Measurements from ENCODE around the gene MYBPH. TPM values are rescaled to one million over a fixed set of nuclear protein-coding genes. Genes with fewer than 3 reads are reported as not detected.

MYBPH gene
- total RNA-seq, 1 experiment from 2014 or later, result not detected

DNA sequence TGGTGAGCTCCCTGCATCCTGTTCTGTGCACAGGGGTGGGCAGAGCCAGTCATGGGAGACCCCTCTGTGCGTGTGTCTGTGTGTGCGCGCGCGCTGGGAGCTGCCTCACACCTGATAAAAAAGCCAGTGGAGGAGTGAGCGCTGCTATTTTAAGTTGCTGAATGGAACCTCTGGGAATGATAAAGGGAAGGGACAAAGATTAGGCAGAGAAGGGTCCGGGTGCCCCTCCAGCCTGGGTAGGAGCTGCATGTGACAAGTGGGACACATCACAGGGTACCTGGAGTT, 47.3 kb downstream of the MYBPH start:
- Mint-ChIP-seq H3K36me3 (ENCODE audit: insufficient read depth, unreplicated experiment) (no peaks in the 10 kb centered on the region), H3K9me3 (ENCODE audit: unreplicated experiment) (no peaks in the 10 kb centered on the region), H3K4me1 (ENCODE audit: insufficient read depth, unreplicated experiment) (peaks cover 18% of the 10 kb centered on the region), H3K27ac (ENCODE audit: low read depth, unreplicated experiment) (no peak overlapping the region), H3K27me3 (ENCODE audit: insufficient read depth, unreplicated experiment) (peaks cover 12% of the 10 kb centered on the region), H3K4me3 (ENCODE audit: unreplicated experiment) (peak overlapping the region; percentile 72)
- TF ChIP-seq CTCF (IDR thresholded peaks at IDR 0.05; ENCODE audit: unreplicated experiment), result no peak
- POLR2A ChIA-PET, result interaction anchor here (0.6 to 2.2 kb wide), 7 partner anchors 9 to 89 kb away, joined by 3 to 17 read pairs (median 3); no protein-coding TSS in a partner anchor
- intact Hi-C loops (cut with micrococcal nuclease), result loop anchor here (2.0 kb wide), 1 partner anchor 24 kb away; no protein-coding TSS in a partner anchor
- DNase-seq (ENCODE audit: unreplicated experiment), result no peak
- CTCF ChIA-PET, result interaction anchor here (0.5 to 10.9 kb wide), 15 partner anchors 8 to 337 kb away, joined by 3 to 103 read pairs (median 4); no protein-coding TSS in a partner anchor
- no TSS peak for BruUV-seq (replicated peaks)

DNA sequence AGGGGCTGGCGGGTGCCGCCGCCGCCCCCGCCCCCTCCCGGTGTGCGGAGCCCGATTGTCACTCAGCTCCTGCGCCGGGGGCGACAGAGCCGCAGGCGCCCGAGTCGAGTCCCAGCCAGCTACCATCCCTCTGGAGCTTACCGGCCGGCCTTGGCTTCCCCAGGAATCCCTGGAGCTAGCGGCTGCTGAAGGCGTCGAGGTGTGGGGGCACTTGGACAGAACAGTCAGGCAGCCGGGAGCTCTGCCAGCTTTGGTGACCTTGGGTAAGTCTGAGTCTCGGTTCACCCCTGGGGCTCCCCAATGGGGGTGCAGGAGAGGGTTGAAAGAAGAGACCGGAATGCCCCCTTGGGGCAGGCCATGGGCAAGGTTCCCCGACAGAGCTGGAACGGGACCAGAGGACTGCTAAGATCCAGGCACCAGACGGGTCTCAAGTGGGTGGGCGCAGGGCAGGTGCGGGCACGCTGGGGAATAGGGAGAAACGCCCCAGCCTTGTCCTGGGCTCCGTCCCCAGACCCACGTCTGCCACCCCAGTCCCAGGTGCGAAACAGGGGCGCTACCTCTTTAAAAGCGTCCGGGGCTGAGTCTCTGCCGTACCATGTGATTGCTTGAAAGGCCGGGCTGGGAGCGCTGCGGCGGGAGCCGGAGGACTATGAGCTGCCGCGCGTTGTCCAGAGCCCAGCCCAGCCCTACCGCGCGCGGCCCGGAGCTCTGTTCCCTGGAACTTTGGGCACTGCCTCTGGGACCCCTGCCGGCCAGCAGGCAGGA, 47.8 kb downstream of the MYBPH start, which contains the start of gene ADORA1:
Gene ADORA1 (plus strand): TSS at position 61 of the 765 bp plus-strand sequence. CDS start 1,116 bp downstream, outside the sequence.
- no peaks in the 10 kb centered on the region for H3K9me3 Mint-ChIP-seq (ENCODE audit: unreplicated experiment)
- peak within 1 kb of the TSS; percentile 21 for H3K27ac Mint-ChIP-seq (ENCODE audit: low read depth, unreplicated experiment)
- peaks cover 13% of the 10 kb centered on the region for H3K27me3 Mint-ChIP-seq (ENCODE audit: insufficient read depth, unreplicated experiment)
- peak; percentile 87 for DNase-seq (ENCODE audit: unreplicated experiment)
- ChIA-PET CTCF (interaction anchor here (0.5 to 10.9 kb wide), 18 partner anchors 8 to 337 kb away, joined by 3 to 103 read pairs (median 4); partner anchors contain the start of gene MYBPH), POLR2A (interaction anchor here (0.6 to 2.2 kb wide), 7 partner anchors 9 to 88 kb away, joined by 3 to 17 read pairs (median 3); no protein-coding TSS in a partner anchor)
- intact Hi-C loops (cut with micrococcal nuclease), result loop anchor here (2.0 kb wide), 1 partner anchor 25 kb away; no protein-coding TSS in a partner anchor
- peaks cover 18% of the 10 kb centered on the region for H3K4me1 Mint-ChIP-seq (ENCODE audit: insufficient read depth, unreplicated experiment)
- peak within 1 kb of the TSS; percentile 72 for H3K4me3 Mint-ChIP-seq (ENCODE audit: unreplicated experiment)
- H3K36me3 Mint-ChIP-seq (ENCODE audit: insufficient read depth, unreplicated experiment), result no peaks in the 10 kb centered on the region
- no TSS peak for BruUV-seq (replicated peaks)
- TF ChIP-seq CTCF (IDR thresholded peaks at IDR 0.05; ENCODE audit: unreplicated experiment), result no peak

DNA sequence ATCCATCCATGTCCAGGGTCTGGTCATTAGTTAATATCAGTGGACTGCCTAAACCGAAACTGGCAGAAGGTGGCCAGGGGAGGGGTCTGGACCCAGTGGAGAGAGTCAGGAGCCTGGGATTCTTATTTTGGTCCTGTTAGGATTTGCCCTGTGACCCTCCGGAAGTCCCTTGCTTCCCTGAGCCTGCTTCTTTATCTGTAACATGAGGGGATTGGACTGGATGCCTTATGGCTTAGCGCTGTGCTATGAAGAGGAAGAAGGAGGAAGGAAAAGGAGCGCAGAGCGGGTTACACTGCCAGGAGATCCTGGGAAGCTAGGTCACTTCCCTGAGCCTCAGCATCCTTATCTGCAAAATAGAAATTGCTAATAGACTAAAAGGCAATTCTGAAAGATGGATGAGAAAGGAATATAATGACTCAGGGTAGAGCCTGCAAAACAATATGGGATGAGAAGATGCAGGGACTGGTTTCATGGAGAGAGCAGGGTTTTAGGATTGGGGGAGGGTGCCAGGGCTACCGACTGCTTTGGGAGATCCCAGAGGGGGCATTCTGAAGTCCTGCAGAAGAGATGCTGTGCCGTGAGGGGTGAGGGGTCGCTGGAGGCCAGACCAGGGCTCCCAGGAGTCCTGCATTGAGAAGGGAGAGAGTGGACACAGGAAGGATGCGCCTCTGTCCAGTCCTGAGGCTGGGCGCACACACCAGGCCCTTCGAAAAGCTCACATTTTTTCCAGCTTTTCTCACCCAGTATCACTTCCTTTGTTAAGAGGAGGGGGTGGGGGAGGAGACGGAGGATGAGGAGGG, 48.6 kb downstream of the MYBPH start:
- Mint-ChIP-seq H3K36me3 (ENCODE audit: insufficient read depth, unreplicated experiment) (no peaks in the 10 kb centered on the region), H3K9me3 (ENCODE audit: unreplicated experiment) (no peaks in the 10 kb centered on the region), H3K4me1 (ENCODE audit: insufficient read depth, unreplicated experiment) (peaks cover 18% of the 10 kb centered on the region), H3K4me3 (ENCODE audit: unreplicated experiment) (peak overlapping the region; percentile 72), H3K27me3 (ENCODE audit: insufficient read depth, unreplicated experiment) (peaks cover 20% of the 10 kb centered on the region), H3K27ac (ENCODE audit: low read depth, unreplicated experiment) (peak overlapping the region; percentile 21)
- TF ChIP-seq CTCF (IDR thresholded peaks at IDR 0.05; ENCODE audit: unreplicated experiment), result no peak
- ChIA-PET CTCF (interaction anchor here (0.6 to 10.9 kb wide), 19 partner anchors 8 to 142 kb away, joined by 3 to 103 read pairs (median 4); partner anchors contain the start of gene MYBPH), POLR2A (interaction anchor here (0.7 to 2.2 kb wide), 4 partner anchors 26 to 262 kb away, joined by 3 to 17 read pairs (median 4); no protein-coding TSS in a partner anchor)
- DNase-seq (ENCODE audit: unreplicated experiment), result peak; percentile 22
- intact Hi-C loops (cut with micrococcal nuclease), result no loop called here
- no TSS peak for BruUV-seq (replicated peaks)
